Measurements from ENCODE around the gene SOX11. TPM values are rescaled to one million over a fixed set of nuclear protein-coding genes. Genes with fewer than 3 reads are reported as not detected.

The SOX11 gene
- total RNA-seq, 2 experiments from 2014 or later: 7.7 to 13.0 TPM

- no peaks in the 10 kb centered on the region for H3K36me3 ChIP-seq (ENCODE audit: insufficient read depth, low read length)
- H3K4me3 ChIP-seq (ENCODE audit: low read depth, low read length, poor library complexity, severe bottlenecking): no peak overlapping the region
- no peaks in the 10 kb centered on the region for H3K4me1 ChIP-seq (ENCODE audit: insufficient read depth, low read length, poor library complexity, severe bottlenecking)
- POLR2A ChIA-PET: interaction anchor here (0.9 kb wide), 1 partner anchor 17 kb away, joined by 4 read pairs; no protein-coding TSS in a partner anchor
- BruUV-seq (replicated peaks): no TSS peak
- no peak overlapping the region for H3K27ac ChIP-seq (ENCODE audit: low read depth, low read length, poor library complexity, severe bottlenecking)
- no peak overlapping the region for H3K4me2 ChIP-seq (ENCODE audit: low read length)
- intact Hi-C loops (cut with micrococcal nuclease; ENCODE audit: unreplicated experiment): no loop called here
- no peaks in the 10 kb centered on the region for H3K9me2 ChIP-seq (ENCODE audit: insufficient read depth, low read length)
- CTCF ChIA-PET (ENCODE audit: unreplicated experiment): no interaction called here
- DNase-seq (ENCODE audit: low spot score): no peak
- H2AFZ ChIP-seq (ENCODE audit: low read length): no peak overlapping the region
- no peaks in the 10 kb centered on the region for H3K9me3 ChIP-seq (ENCODE audit: low read length)
- TF ChIP-seq EZH2phosphoT487 (IDR thresholded peaks at IDR 0.05; ENCODE audit: borderline replicate concordance, low read depth, low read length) (no peak), CTCF (conservative IDR thresholded peaks at IDR 0.05; ENCODE audit: low read length) (no peak)
- no peaks in the 10 kb centered on the region for H4K20me1 ChIP-seq (ENCODE audit: insufficient read depth, low read length)
- H3K79me2 ChIP-seq (ENCODE audit: insufficient read depth, low read depth, low read length): no peaks in the 10 kb centered on the region
Observed at GRCh38 chr2:5657231-5657630, 35.0 kb upstream of the SOX11 start.

- no peak overlapping the region for H3K4me2 ChIP-seq (ENCODE audit: low read length)
- POLR2A ChIA-PET: interaction anchor here (0.7 kb wide), 1 partner anchor 1329 kb away, joined by 3 read pairs; no protein-coding TSS in a partner anchor
- no peaks in the 10 kb centered on the region for H3K79me2 ChIP-seq (ENCODE audit: insufficient read depth, low read depth, low read length)
- H3K9me3 ChIP-seq (ENCODE audit: low read length): no peaks in the 10 kb centered on the region
- no peak overlapping the region for H3K27ac ChIP-seq (ENCODE audit: low read depth, low read length, poor library complexity, severe bottlenecking)
- H4K20me1 ChIP-seq (ENCODE audit: insufficient read depth, low read length): no peaks in the 10 kb centered on the region
- TF ChIP-seq EZH2phosphoT487 (IDR thresholded peaks at IDR 0.05; ENCODE audit: borderline replicate concordance, low read depth, low read length) (no peak), CTCF (conservative IDR thresholded peaks at IDR 0.05; ENCODE audit: low read length) (no peak)
- CTCF ChIA-PET (ENCODE audit: unreplicated experiment): no interaction called here
- H3K4me3 ChIP-seq (ENCODE audit: low read depth, low read length, poor library complexity, severe bottlenecking): no peak overlapping the region
- H3K36me3 ChIP-seq (ENCODE audit: insufficient read depth, low read length): no peaks in the 10 kb centered on the region
- no peak overlapping the region for H2AFZ ChIP-seq (ENCODE audit: low read length)
- H3K9me2 ChIP-seq (ENCODE audit: insufficient read depth, low read length): no peaks in the 10 kb centered on the region
- intact Hi-C loops (cut with micrococcal nuclease; ENCODE audit: unreplicated experiment): no loop called here
- no peaks in the 10 kb centered on the region for H3K4me1 ChIP-seq (ENCODE audit: insufficient read depth, low read length, poor library complexity, severe bottlenecking)
- no peak for DNase-seq (ENCODE audit: low spot score)
- no TSS peak for BruUV-seq (replicated peaks)
Observed at GRCh38 chr2:5660591-5660990, 31.6 kb upstream of the SOX11 start.

GRCh38 chr2:5661362-5661761 lies 30.8 kb upstream of the SOX11 start:
- Histone ChIP-seq H2AFZ (ENCODE audit: low read length) (no peak overlapping the region), H3K79me2 (ENCODE audit: insufficient read depth, low read depth, low read length) (no peaks in the 10 kb centered on the region), H3K36me3 (ENCODE audit: insufficient read depth, low read length) (no peaks in the 10 kb centered on the region), H3K4me3 (ENCODE audit: low read depth, low read length, poor library complexity, severe bottlenecking) (no peak overlapping the region), H4K20me1 (ENCODE audit: insufficient read depth, low read length) (no peaks in the 10 kb centered on the region), H3K27ac (ENCODE audit: low read depth, low read length, poor library complexity, severe bottlenecking) (no peak overlapping the region), H3K9me3 (ENCODE audit: low read length) (no peaks in the 10 kb centered on the region), H3K9me2 (ENCODE audit: insufficient read depth, low read length) (no peaks in the 10 kb centered on the region), H3K4me1 (ENCODE audit: insufficient read depth, low read length, poor library complexity, severe bottlenecking) (no peaks in the 10 kb centered on the region), H3K4me2 (ENCODE audit: low read length) (no peak overlapping the region)
- ChIA-PET CTCF (ENCODE audit: unreplicated experiment) (no interaction called here), POLR2A (no interaction called here)
- intact Hi-C loops (cut with micrococcal nuclease; ENCODE audit: unreplicated experiment): no loop called here
- peak; percentile 4 for DNase-seq (ENCODE audit: low spot score)
- TF ChIP-seq CTCF (conservative IDR thresholded peaks at IDR 0.05; ENCODE audit: low read length) (no peak), EZH2phosphoT487 (IDR thresholded peaks at IDR 0.05; ENCODE audit: borderline replicate concordance, low read depth, low read length) (no peak)
- no TSS peak for BruUV-seq (replicated peaks)
